Measurements from ENCODE around the gene C4orf50. TPM values are rescaled to one million over a fixed set of nuclear protein-coding genes. Genes with fewer than 3 reads are reported as not detected.

Gene C4orf50
- total and polyA plus RNA-seq, 2 of the 4 experiments (the other 2 are of a cell fraction), result not detected

GRCh38 chr4:6009452-6009851 lies 8.8 kb downstream of the C4orf50 start:
- Histone ChIP-seq H2AFZ (replicated peaks; ENCODE audit: low read length, poor library complexity) (no peak overlapping the region), H3K14ac (replicated peaks; ENCODE audit: low read depth, low read length) (no peak overlapping the region), H3K9ac (ENCODE audit: low read depth, low read length) (no peak overlapping the region), H2BK120ac (ENCODE audit: low read depth, low read length) (no peak overlapping the region), H3K9me1 (ENCODE audit: insufficient read depth, low read length) (no peaks in the 10 kb centered on the region), H3K79me1 (ENCODE audit: low read depth in 1 of 2, low read length in 2 of 2) (no peaks in the 10 kb centered on the region), H3K4me1 (ENCODE audit: control insufficient read depth, insufficient read depth, low read length) (no peaks in the 10 kb centered on the region), H3K56ac (ENCODE audit: extremely low read depth, insufficient read depth, low read length) (no peak overlapping the region), H2AK9ac (replicated peaks; ENCODE audit: low read depth, low read length, poor library complexity) (no peak overlapping the region), H3K18ac (ENCODE audit: low read depth, low read length) (no peak overlapping the region), H4K20me1 (ENCODE audit: insufficient read depth, low read length) (no peaks in the 10 kb centered on the region), H3K27me3 (ENCODE audit: control insufficient read depth, insufficient read depth, low read length) (no peaks in the 10 kb centered on the region), H4K8ac (ENCODE audit: low read depth in 2 of 2, low read length in 2 of 2) (no peak overlapping the region), H4K5ac (ENCODE audit: low read depth, low read length) (no peak overlapping the region), H3K4me2 (ENCODE audit: low read depth, low read length) (no peak overlapping the region), H3K23ac (ENCODE audit: low read depth, low read length) (no peak overlapping the region), H2AK5ac (ENCODE audit: low read depth, low read length) (no peak overlapping the region), H3K9me3 (ENCODE audit: control insufficient read depth, insufficient read depth, low read length) (0 out of 2 replicates have a peak, but pooled peaks cover 3% of the 10 kb centered on the region), H3K4me3 (ENCODE audit: insufficient read depth, low read depth, low read length) (no peak overlapping the region), H2BK5ac (ENCODE audit: low read depth, low read length, poor library complexity, severe bottlenecking) (no peak overlapping the region), H2BK20ac (ENCODE audit: low read depth, low read length) (no peak overlapping the region), H4K91ac (ENCODE audit: insufficient read depth, low read depth, low read length) (no peak overlapping the region), H3K27ac (ENCODE audit: insufficient read depth, low read length) (no peak overlapping the region), H3K36me3 (ENCODE audit: control insufficient read depth, insufficient read depth, low read length) (no peaks in the 10 kb centered on the region), H2BK15ac (ENCODE audit: low read depth, low read length) (no peak overlapping the region), H3K4ac (ENCODE audit: low read depth, low read length) (no peak overlapping the region)
- in situ Hi-C loops (cut with MboI; ENCODE audit: low sequenced_read_pairs), result no loop called here
- ChIA-PET CTCF (interaction anchor here (1.1 kb wide), 1 partner anchor 11 kb away, joined by 5 read pairs; no protein-coding TSS in a partner anchor), POLR2A (ENCODE audit: unreplicated experiment) (no interaction called here)
- intact Hi-C loops (cut with micrococcal nuclease), result no loop called here
- dilution Hi-C loops (cut with HindIII; ENCODE audit: low sequenced_read_pairs, unreplicated experiment), result no loop called here
- TF ChIP-seq FOS (IDR thresholded peaks at IDR 0.05; ENCODE audit: low read depth, low read length) (no peak), RCOR1 (IDR thresholded peaks at IDR 0.05; ENCODE audit: insufficient replicate concordance, low read length) (no peak), NFE2L2 (IDR thresholded peaks at IDR 0.05; ENCODE audit: low read depth, low read length) (no peak), RAD21 (IDR thresholded peaks at IDR 0.05; ENCODE audit: low read length) (no peak), SMC3 (IDR thresholded peaks at IDR 0.05; ENCODE audit: low read depth, low read length) (no peak), CEBPB (IDR thresholded peaks at IDR 0.05; ENCODE audit: low read depth, low read length) (no peak), USF2 (IDR thresholded peaks at IDR 0.05; ENCODE audit: low read depth, low read length) (no peak), MAFK (IDR thresholded peaks at IDR 0.05; ENCODE audit: low read depth, low read length) (no peak), CTCF (conservative IDR thresholded peaks at IDR 0.05; ENCODE audit: low read depth, low read length) (no peak), BHLHE40 (IDR thresholded peaks at IDR 0.05; ENCODE audit: low read depth, low read length) (no peak), POLR2A (IDR thresholded peaks at IDR 0.05; ENCODE audit: low read depth, low read length) (no peak)
- no peak for ATAC-seq (ENCODE audit: low read depth)
- WGBS, 2 experiments (ENCODE audit: extremely low coverage in 2 of 2, insufficient read length in 1 of 2), result 17% methylated on average over 1 of the region's 8 CpGs; no CpG with 5 or more reads in 1 of the 2 experiments
- no peak for DNase-seq
- no TSS peak for BruUV-seq (replicated peaks)

Measured in IMR-90 (cell line).